H9 (cell line): ENCODE measurements around the gene ZDHHC13. TPM values are rescaled to one million over a fixed set of nuclear protein-coding genes. Genes with fewer than 3 reads are reported as not detected.

ENCODE experiments used
- DNase-seq: peaks from one replicate; pipeline ENCODE4 v3.0.0-alpha.2; 2017
- H2AFZ ChIP-seq: one replicate; pipeline ENCODE4 v1.6.1; 2013; ENCODE audit warnings: mild to moderate bottlenecking, low read length, control low read depth, moderate library complexity
- H2AK5ac ChIP-seq: 2 replicates; pipeline ENCODE4 v1.6.1; 2013; ENCODE audit warnings: low read length, control low read depth, mixed read lengths; ENCODE audit not compliant: insufficient read length
- H2BK120ac ChIP-seq: one replicate; pipeline ENCODE4 v1.6.1; 2013; ENCODE audit warnings: low read depth, mild to moderate bottlenecking, low read length, control low read depth, inconsistent platforms; ENCODE audit not compliant: poor library complexity, severe bottlenecking
- H2BK12ac ChIP-seq: 2 replicates; pipeline ENCODE4 v1.6.1; 2013; ENCODE audit warnings: low read length, control low read depth, mixed read lengths, low read depth; ENCODE audit not compliant: insufficient read length
- H2BK15ac ChIP-seq: 2 replicates; pipeline ENCODE4 v1.6.1; 2013; ENCODE audit warnings: low read depth, low read length, control low read depth
- H2BK20ac ChIP-seq: one replicate; pipeline ENCODE4 v1.6.1; 2013; ENCODE audit warnings: low read depth, mild to moderate bottlenecking, low read length, control low read depth, inconsistent platforms; ENCODE audit not compliant: poor library complexity, severe bottlenecking
- H2BK5ac ChIP-seq: 2 replicates; pipeline ENCODE4 v1.6.1; 2013; ENCODE audit warnings: low read length, control low read depth, mixed read lengths; ENCODE audit not compliant: insufficient read length
- H3K14ac ChIP-seq: 2 replicates; pipeline ENCODE4 v1.6.1; 2013; ENCODE audit warnings: low read length, control low read depth; ENCODE audit not compliant: insufficient read depth
- H3K18ac ChIP-seq: 2 replicates; pipeline ENCODE4 v1.6.1; 2013; ENCODE audit warnings: low read depth, mild to moderate bottlenecking, mixed read lengths, low read length, control low read depth; ENCODE audit not compliant: insufficient read length
- H3K23ac ChIP-seq: 2 replicates; pipeline ENCODE4 v1.6.1; 2013; ENCODE audit warnings: low read length, control low read depth, mixed read lengths, low read depth; ENCODE audit not compliant: insufficient read length
- H3K23me2 ChIP-seq: 2 replicates; pipeline ENCODE4 v1.6.1; 2013; ENCODE audit warnings: low read depth, mild to moderate bottlenecking, mixed read lengths, low read length, control low read depth; ENCODE audit not compliant: insufficient read length, poor library complexity, severe bottlenecking
- H3K27ac ChIP-seq: 2 replicates; pipeline ENCODE4 v1.5.1; 2013; ENCODE audit warnings: low read length, control low read depth, mixed read lengths, low read depth; ENCODE audit not compliant: insufficient read length
- H3K27me3 ChIP-seq: 2 replicates; pipeline ENCODE4 v1.6.1; 2013; ENCODE audit warnings: low read length, control low read depth, inconsistent platforms; ENCODE audit not compliant: insufficient read depth
- H3K4ac ChIP-seq: 2 replicates; pipeline ENCODE4 v1.6.1; 2013; ENCODE audit warnings: low read depth, mild to moderate bottlenecking, control low read depth, inconsistent platforms, low read length, moderate library complexity
- H3K4me1 ChIP-seq: 2 replicates; pipeline ENCODE4 v1.6.1; 2013; ENCODE audit warnings: low read length, control low read depth, inconsistent platforms; ENCODE audit not compliant: insufficient read depth
- H3K4me2 ChIP-seq: 2 replicates; pipeline ENCODE4 v1.6.1; 2013; ENCODE audit warnings: low read length, control low read depth, mixed read lengths; ENCODE audit not compliant: insufficient read length, insufficient read depth
- H3K56ac ChIP-seq: 2 replicates; pipeline ENCODE4 v1.6.1; 2013; ENCODE audit warnings: low read depth, mild to moderate bottlenecking, mixed read lengths, low read length, control low read depth; ENCODE audit not compliant: insufficient read length
- H3K79me1 ChIP-seq: 2 replicates; pipeline ENCODE4 v1.6.1; 2013; ENCODE audit warnings: low read depth, mild to moderate bottlenecking, moderate library complexity, low read length, control low read depth, inconsistent platforms; ENCODE audit not compliant: insufficient read depth, poor library complexity, severe bottlenecking
- H3K79me2 ChIP-seq: 2 replicates; pipeline ENCODE4 v1.6.1; 2013; ENCODE audit warnings: low read length, control low read depth, inconsistent platforms; ENCODE audit not compliant: insufficient read depth
- H3K9ac ChIP-seq: 2 replicates; pipeline ENCODE4 v1.6.1; 2013; ENCODE audit warnings: low read length, control low read depth, mixed read lengths; ENCODE audit not compliant: insufficient read length; ENCODE audit errors: extremely low read depth
- H3K9me3 ChIP-seq: one replicate; pipeline ENCODE4 v1.6.1; 2013; ENCODE audit warnings: low read depth, low read length, inconsistent platforms; ENCODE audit not compliant: control insufficient read depth
- H3T11ph ChIP-seq: one replicate; pipeline ENCODE4 v1.6.1; 2013; ENCODE audit warnings: mild to moderate bottlenecking, low read length, control low read depth, inconsistent platforms
- H4K20me1 ChIP-seq: one replicate; pipeline ENCODE4 v1.6.1; 2013; ENCODE audit not compliant: control insufficient read depth, insufficient read length, insufficient read depth
- H4K5ac ChIP-seq: 2 replicates; pipeline ENCODE4 v1.6.1; 2013; ENCODE audit warnings: low read depth, mild to moderate bottlenecking, mixed read lengths, low read length, control low read depth; ENCODE audit not compliant: insufficient read length
- H4K8ac ChIP-seq: replicated peaks from 2 replicates; pipeline ENCODE4 v1.6.1; 2013; ENCODE audit warnings: low read length, control low read depth, mixed read lengths, low read depth; ENCODE audit not compliant: insufficient read length
- H4K91ac ChIP-seq: 2 replicates; pipeline ENCODE4 v1.6.1; 2013; ENCODE audit warnings: low read depth, mild to moderate bottlenecking, moderate library complexity, mixed read lengths, low read length, control low read depth; ENCODE audit not compliant: insufficient read length
- H3K27ac Mint-ChIP-seq, 3 experiments: 2 replicates in 2 of 3; 3 replicates in 1 of 3; pipeline ENCODE4 v1.8.0; 2020 to 2021; ENCODE audit warnings: mixed read lengths in 3 of 3, mild to moderate bottlenecking in 1 of 3, moderate library complexity in 1 of 3
- H3K27me3 Mint-ChIP-seq: 2 replicates; pipeline ENCODE4 v1.8.0; 2021; ENCODE audit warnings: low read depth, mild to moderate bottlenecking, moderate library complexity, mixed read lengths
- H3K36me3 Mint-ChIP-seq, 3 experiments: 2 replicates in 2 of 3; 3 replicates in 1 of 3; pipeline ENCODE4 v1.8.0; 2020 to 2021; ENCODE audit warnings: low read depth in 3 of 3, mixed read lengths in 3 of 3; ENCODE audit not compliant: insufficient read depth in 1 of 3
- H3K4me1 Mint-ChIP-seq, 2 experiments: 2 replicates each; pipeline ENCODE4 v1.8.0; 2020; ENCODE audit warnings: mixed read lengths in 2 of 2
- H3K4me3 Mint-ChIP-seq, 2 experiments: 2 replicates in 1 of 2; 3 replicates in 1 of 2; pipeline ENCODE4 v1.8.0; 2020 to 2021; ENCODE audit warnings: mild to moderate bottlenecking in 2 of 2, mixed read lengths in 2 of 2, moderate library complexity in 1 of 2
- H3K9me3 Mint-ChIP-seq, 2 experiments: 2 replicates in 1 of 2; 3 replicates in 1 of 2; pipeline ENCODE4 v1.8.0; 2020; ENCODE audit warnings: mild to moderate bottlenecking in 2 of 2, mixed read lengths in 2 of 2, moderate library complexity in 1 of 2
- WGBS: extraction: QIAGEN DNeasy Blood & Tissue Kit; methylation state at CpG from one replicate; pipeline ENCODE4 v1.1.7; 2013; ENCODE audit warnings: missing lambda C conversion rate, low lambda C conversion rate, mixed read lengths; ENCODE audit not compliant: insufficient read length; ENCODE audit errors: extremely low coverage; 5-methylcytosine and 5-hydroxymethylcytosine counted together
- total RNA-seq: library from RNA; stranded (reverse); gene quantifications from 2 replicates; pipeline ENCODE4 v1.2.1, GENCODE V29; 2021
- TF ChIP-seq, protein P1 (sequence below): fragments of 200-600 bp; sonication (generic); conservative IDR thresholded peaks from 3 replicates; pipeline ENCODE4 v1.8.0; 2021; ENCODE audit warnings: antibody characterized with exemption, mild to moderate bottlenecking

Gene ZDHHC13
- total RNA-seq, 1 experiment from 2014 or later = 20.9 TPM

DNA sequence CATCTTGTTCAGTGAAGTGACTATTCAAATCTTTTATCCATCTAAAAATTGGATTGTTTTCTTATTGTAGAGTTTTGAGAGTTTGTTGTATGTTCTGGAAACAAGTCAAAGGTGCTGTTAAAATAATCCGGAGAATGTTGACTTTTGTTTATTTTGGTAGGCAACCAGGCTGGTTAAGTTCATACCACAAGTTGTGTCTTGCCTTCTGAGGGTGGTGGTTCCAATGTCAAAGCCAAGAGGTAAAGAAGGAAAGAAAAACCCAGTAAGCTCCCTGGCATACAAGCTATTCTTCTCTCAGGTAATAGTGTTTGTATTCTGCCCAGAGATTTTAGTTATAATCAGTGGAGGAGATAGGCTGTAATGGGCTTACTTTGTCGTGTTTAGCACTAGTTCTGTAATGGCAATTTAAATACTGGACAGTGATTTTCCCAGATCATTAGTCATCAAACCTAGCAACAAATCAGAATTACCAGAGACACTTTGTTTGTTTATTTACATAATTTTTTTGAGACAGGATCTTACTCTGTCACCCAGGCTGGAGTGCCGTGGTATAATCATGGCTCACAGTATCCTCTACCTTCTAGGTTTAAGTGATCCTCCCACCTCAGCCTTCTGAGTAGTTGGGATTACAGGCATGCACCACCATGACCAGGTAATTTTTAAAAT is 99.9 kb downstream of the ZDHHC13 start:
- H3K23me2 ChIP-seq = no peaks in the 10 kb centered on the region
- H3K4me1 ChIP-seq = peaks cover 3% of the 10 kb centered on the region; the same call in 1 of the 2 replicates
- H3K36me3 Mint-ChIP-seq = no peaks in the 10 kb centered on the region
- H2BK15ac ChIP-seq = no peak overlapping the region
- no peaks in the 10 kb centered on the region for H3K9me3 ChIP-seq
- WGBS = no CpG with 5 or more reads among the region's 3 CpGs
- no peaks in the 10 kb centered on the region for H4K20me1 ChIP-seq
- H3K23ac ChIP-seq = no peak overlapping the region
- H3K56ac ChIP-seq = no peak overlapping the region
- no peaks in the 10 kb centered on the region for H3K9me3 Mint-ChIP-seq
- no peak overlapping the region for H3K4me3 Mint-ChIP-seq
- H2AK5ac ChIP-seq = no peak overlapping the region
- H3K4me2 ChIP-seq = no peak overlapping the region
- TF ChIP-seq, protein P1, sequence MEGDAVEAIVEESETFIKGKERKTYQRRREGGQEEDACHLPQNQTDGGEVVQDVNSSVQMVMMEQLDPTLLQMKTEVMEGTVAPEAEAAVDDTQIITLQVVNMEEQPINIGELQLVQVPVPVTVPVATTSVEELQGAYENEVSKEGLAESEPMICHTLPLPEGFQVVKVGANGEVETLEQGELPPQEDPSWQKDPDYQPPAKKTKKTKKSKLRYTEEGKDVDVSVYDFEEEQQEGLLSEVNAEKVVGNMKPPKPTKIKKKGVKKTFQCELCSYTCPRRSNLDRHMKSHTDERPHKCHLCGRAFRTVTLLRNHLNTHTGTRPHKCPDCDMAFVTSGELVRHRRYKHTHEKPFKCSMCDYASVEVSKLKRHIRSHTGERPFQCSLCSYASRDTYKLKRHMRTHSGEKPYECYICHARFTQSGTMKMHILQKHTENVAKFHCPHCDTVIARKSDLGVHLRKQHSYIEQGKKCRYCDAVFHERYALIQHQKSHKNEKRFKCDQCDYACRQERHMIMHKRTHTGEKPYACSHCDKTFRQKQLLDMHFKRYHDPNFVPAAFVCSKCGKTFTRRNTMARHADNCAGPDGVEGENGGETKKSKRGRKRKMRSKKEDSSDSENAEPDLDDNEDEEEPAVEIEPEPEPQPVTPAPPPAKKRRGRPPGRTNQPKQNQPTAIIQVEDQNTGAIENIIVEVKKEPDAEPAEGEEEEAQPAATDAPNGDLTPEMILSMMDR = no peak
- H3K9ac ChIP-seq = no peak overlapping the region
- H3K27me3 ChIP-seq = no peaks in the 10 kb centered on the region
- no peak overlapping the region for H2BK12ac ChIP-seq
- H2BK20ac ChIP-seq = no peak overlapping the region
- no peak for DNase-seq
- peaks cover 4% of the 10 kb centered on the region for H3K27me3 Mint-ChIP-seq
- H2BK5ac ChIP-seq = no peak overlapping the region
- no peaks in the 10 kb centered on the region for H3K79me1 ChIP-seq
- H4K5ac ChIP-seq = no peak overlapping the region
- no peak overlapping the region for H2AFZ ChIP-seq
- no peak overlapping the region for H3T11ph ChIP-seq
- H2BK120ac ChIP-seq = no peak overlapping the region
- no peak overlapping the region for H4K91ac ChIP-seq
- no peak overlapping the region for H3K18ac ChIP-seq
- H3K27ac ChIP-seq = no peak overlapping the region
- H3K27ac Mint-ChIP-seq = no peak overlapping the region
- H3K4ac ChIP-seq = no peak overlapping the region
- no peaks in the 10 kb centered on the region for H3K79me2 ChIP-seq
- no peak overlapping the region for H4K8ac ChIP-seq
- H3K4me1 Mint-ChIP-seq = peaks cover 0 to 7% of the 10 kb centered on the region in 2 experiments; a peak in 2 of 4 replicates
- no peak overlapping the region for H3K14ac ChIP-seq
